ENCODE results near the gene DPEP1. TPM values are rescaled to one million over a fixed set of nuclear protein-coding genes. Genes with fewer than 3 reads are reported as not detected.

DPEP1 gene
- total RNA-seq, 1 experiment from 2014 or later: 1.1 TPM

- no peak for DNase-seq
- H3K79me2 ChIP-seq (ENCODE audit: insufficient read depth, low read length): peaks cover 4% of the 10 kb centered on the region; the same call in 1 of the 2 replicates
- Mint-ChIP-seq H3K4me3 (no peak overlapping the region), H3K27ac (no peak overlapping the region), H3K27me3 (ENCODE audit: low read depth) (no peaks in the 10 kb centered on the region), H3K9me3 (no peaks in the 10 kb centered on the region), H3K36me3 (ENCODE audit: insufficient read depth in 1 of 3, low read depth in 3 of 3) (peaks cover 7 to 41% (median 36%) of the 10 kb centered on the region in 3 experiments; a peak in 6 of 7 replicates), H3K4me1 (peaks cover 4% of the 10 kb centered on the region in 2 experiments; a peak in 3 of 4 replicates)
- H3K4me2 ChIP-seq (ENCODE audit: insufficient read depth, insufficient read length, low read length): no peak overlapping the region
- no peaks in the 10 kb centered on the region for H3K27me3 ChIP-seq (ENCODE audit: insufficient read depth, low read length)
- H2AFZ ChIP-seq (ENCODE audit: low read length): no peak overlapping the region
- H3K23me2 ChIP-seq (ENCODE audit: insufficient read length, low read depth, low read length, poor library complexity, severe bottlenecking): peaks cover under 1% of the 10 kb centered on the region
- no peak overlapping the region for H2BK5ac ChIP-seq (ENCODE audit: insufficient read length, low read length)
- H4K20me1 ChIP-seq (ENCODE audit: control insufficient read depth, insufficient read depth, insufficient read length): no peaks in the 10 kb centered on the region
- no peak overlapping the region for H3K14ac ChIP-seq (ENCODE audit: insufficient read depth, low read length)
- no peak overlapping the region for H4K8ac ChIP-seq (replicated peaks; ENCODE audit: insufficient read length, low read depth, low read length)
- peaks cover 2% of the 10 kb centered on the region for H3K79me1 ChIP-seq (ENCODE audit: insufficient read depth, low read depth, low read length, poor library complexity, severe bottlenecking)
- H4K91ac ChIP-seq (ENCODE audit: insufficient read length, low read depth, low read length): no peak overlapping the region
- H2BK15ac ChIP-seq (ENCODE audit: low read depth, low read length): no peak overlapping the region
- no peak overlapping the region for H2BK20ac ChIP-seq (ENCODE audit: low read depth, low read length, poor library complexity, severe bottlenecking)
- H3K4ac ChIP-seq (ENCODE audit: low read depth, low read length): no peak overlapping the region
- H2BK120ac ChIP-seq (ENCODE audit: low read depth, low read length, poor library complexity, severe bottlenecking): no peak overlapping the region
- no CpG with 5 or more reads among the region's 15 CpGs for WGBS (ENCODE audit: extremely low coverage, insufficient read length, low lambda C conversion rate)
- H3K18ac ChIP-seq (ENCODE audit: insufficient read length, low read depth, low read length): no peak overlapping the region
- no peak overlapping the region for H3K56ac ChIP-seq (ENCODE audit: insufficient read length, low read depth, low read length)
- H3K23ac ChIP-seq (ENCODE audit: insufficient read length, low read depth, low read length): no peak overlapping the region
- TF ChIP-seq, protein P1, sequence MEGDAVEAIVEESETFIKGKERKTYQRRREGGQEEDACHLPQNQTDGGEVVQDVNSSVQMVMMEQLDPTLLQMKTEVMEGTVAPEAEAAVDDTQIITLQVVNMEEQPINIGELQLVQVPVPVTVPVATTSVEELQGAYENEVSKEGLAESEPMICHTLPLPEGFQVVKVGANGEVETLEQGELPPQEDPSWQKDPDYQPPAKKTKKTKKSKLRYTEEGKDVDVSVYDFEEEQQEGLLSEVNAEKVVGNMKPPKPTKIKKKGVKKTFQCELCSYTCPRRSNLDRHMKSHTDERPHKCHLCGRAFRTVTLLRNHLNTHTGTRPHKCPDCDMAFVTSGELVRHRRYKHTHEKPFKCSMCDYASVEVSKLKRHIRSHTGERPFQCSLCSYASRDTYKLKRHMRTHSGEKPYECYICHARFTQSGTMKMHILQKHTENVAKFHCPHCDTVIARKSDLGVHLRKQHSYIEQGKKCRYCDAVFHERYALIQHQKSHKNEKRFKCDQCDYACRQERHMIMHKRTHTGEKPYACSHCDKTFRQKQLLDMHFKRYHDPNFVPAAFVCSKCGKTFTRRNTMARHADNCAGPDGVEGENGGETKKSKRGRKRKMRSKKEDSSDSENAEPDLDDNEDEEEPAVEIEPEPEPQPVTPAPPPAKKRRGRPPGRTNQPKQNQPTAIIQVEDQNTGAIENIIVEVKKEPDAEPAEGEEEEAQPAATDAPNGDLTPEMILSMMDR (conservative IDR thresholded peaks at IDR 0.05): no peak
- H3K27ac ChIP-seq (ENCODE audit: insufficient read length, low read depth, low read length): no peak overlapping the region
- no peak overlapping the region for H3K9ac ChIP-seq (ENCODE audit: extremely low read depth, insufficient read length, low read length)
- H3T11ph ChIP-seq (ENCODE audit: low read length): no peak overlapping the region
- H4K5ac ChIP-seq (ENCODE audit: insufficient read length, low read depth, low read length): no peak overlapping the region
- H3K9me3 ChIP-seq (ENCODE audit: control insufficient read depth, low read depth, low read length): no peaks in the 10 kb centered on the region
- no peak overlapping the region for H2BK12ac ChIP-seq (ENCODE audit: insufficient read length, low read depth, low read length)
- no peaks in the 10 kb centered on the region for H3K4me1 ChIP-seq (ENCODE audit: insufficient read depth, low read length)
- no peak overlapping the region for H2AK5ac ChIP-seq (ENCODE audit: insufficient read length, low read length)
Measured at GRCh38 chr16:89651584-89651983, 38.1 kb downstream of the DPEP1 start.

All from H9 (cell line).